HUES64 (cell line): ENCODE results near the gene TSR3.

Experiments used
- H3K27ac ChIP-seq: 2 replicates; pipeline ENCODE4 v1.7.0; 2013; ENCODE audit warnings: low read depth, low read length, inconsistent platforms
- H3K27me3 ChIP-seq: 2 replicates; pipeline ENCODE4 v1.6.1; 2013; ENCODE audit warnings: mild to moderate bottlenecking, low read length; ENCODE audit not compliant: insufficient read depth
- H3K36me3 ChIP-seq: 2 replicates; pipeline ENCODE4 v1.6.1; 2013; ENCODE audit warnings: mild to moderate bottlenecking, low read length; ENCODE audit not compliant: insufficient read depth
- H3K4me1 ChIP-seq: 2 replicates; pipeline ENCODE4 v1.6.1; 2013; ENCODE audit warnings: mild to moderate bottlenecking, low read length, moderate library complexity; ENCODE audit not compliant: insufficient read depth
- H3K4me3 ChIP-seq: 2 replicates; pipeline ENCODE4 v1.5.1; 2013; ENCODE audit warnings: mild to moderate bottlenecking, low read length, moderate library complexity
- H3K9ac ChIP-seq: 2 replicates; pipeline ENCODE4 v1.6.1; 2013; ENCODE audit warnings: mild to moderate bottlenecking, low read depth, low read length
- H3K9me3 ChIP-seq: 2 replicates; pipeline ENCODE4 v1.6.1; 2013; ENCODE audit warnings: low read depth, low read length; ENCODE audit not compliant: insufficient read depth
- WGBS: fragments of 150-250, 120-280 bp; methylation state at CpG from one replicate; pipeline ENCODE4 v1.1.7; 2013; ENCODE audit warnings: missing lambda C conversion rate; 5-methylcytosine and 5-hydroxymethylcytosine counted together

TSR3 gene

DNA sequence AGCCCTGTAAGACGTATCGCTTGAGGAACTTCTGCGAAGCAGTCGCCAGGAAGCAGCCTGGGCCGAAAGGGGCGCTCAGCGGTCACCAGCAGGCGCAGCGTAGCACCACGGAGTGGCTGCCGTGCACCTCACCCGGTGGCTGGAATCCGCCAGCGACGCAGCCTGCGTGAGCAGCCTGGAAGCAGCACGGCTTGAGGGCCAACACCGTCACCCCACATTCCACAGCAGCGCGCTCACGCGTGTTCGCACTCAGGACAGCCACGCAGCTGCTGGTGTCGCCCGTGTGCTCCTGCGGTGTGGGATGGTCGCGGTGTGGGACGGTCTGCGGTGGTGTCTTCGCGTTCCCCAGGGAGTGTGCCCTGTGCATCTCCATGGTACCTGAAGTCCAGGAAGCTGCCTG lies 32.6 kb downstream of the TSR3 start:
- Histone ChIP-seq H3K27ac (no peak overlapping the region), H3K9me3 (no peaks in the 10 kb centered on the region), H3K36me3 (peaks cover 95% of the 10 kb centered on the region), H3K4me3 (no peak overlapping the region), H3K27me3 (no peaks in the 10 kb centered on the region), H3K4me1 (no peaks in the 10 kb centered on the region), H3K9ac (no peak overlapping the region)
- 94% methylated on average over 33 of the region's 33 CpGs for WGBS

DNA sequence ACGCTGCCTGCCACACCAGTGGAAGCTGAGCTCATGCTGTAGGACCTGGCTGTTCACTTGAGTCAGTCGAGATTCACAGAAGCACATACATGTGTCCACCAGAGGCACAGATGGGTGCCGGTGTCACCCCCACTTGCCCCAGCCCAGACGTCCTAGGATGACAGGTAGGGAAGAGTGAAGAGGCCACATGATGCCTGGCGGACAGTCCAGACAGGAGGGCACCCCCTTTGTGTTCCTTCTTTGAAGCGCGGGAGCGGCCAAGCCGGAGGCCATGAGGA lies 33.5 kb downstream of the TSR3 start:
- Histone ChIP-seq H3K9ac (no peak overlapping the region), H3K4me3 (no peak overlapping the region), H3K27ac (no peak overlapping the region), H3K9me3 (no peaks in the 10 kb centered on the region), H3K27me3 (no peaks in the 10 kb centered on the region), H3K4me1 (no peaks in the 10 kb centered on the region), H3K36me3 (peaks cover 93% of the 10 kb centered on the region)
- WGBS = 86% methylated on average over 9 of the region's 9 CpGs

GRCh38 chr16:1317479-1318267 lies 34.0 kb downstream of the TSR3 start:
- H3K36me3 ChIP-seq = peaks cover 96% of the 10 kb centered on the region
- H3K4me3 ChIP-seq = no peak overlapping the region
- no peaks in the 10 kb centered on the region for H3K9me3 ChIP-seq
- no peak overlapping the region for H3K27ac ChIP-seq
- H3K9ac ChIP-seq = no peak overlapping the region
- H3K4me1 ChIP-seq = no peaks in the 10 kb centered on the region
- H3K27me3 ChIP-seq = no peaks in the 10 kb centered on the region
- WGBS = 97% methylated on average over 32 of the region's 32 CpGs

DNA sequence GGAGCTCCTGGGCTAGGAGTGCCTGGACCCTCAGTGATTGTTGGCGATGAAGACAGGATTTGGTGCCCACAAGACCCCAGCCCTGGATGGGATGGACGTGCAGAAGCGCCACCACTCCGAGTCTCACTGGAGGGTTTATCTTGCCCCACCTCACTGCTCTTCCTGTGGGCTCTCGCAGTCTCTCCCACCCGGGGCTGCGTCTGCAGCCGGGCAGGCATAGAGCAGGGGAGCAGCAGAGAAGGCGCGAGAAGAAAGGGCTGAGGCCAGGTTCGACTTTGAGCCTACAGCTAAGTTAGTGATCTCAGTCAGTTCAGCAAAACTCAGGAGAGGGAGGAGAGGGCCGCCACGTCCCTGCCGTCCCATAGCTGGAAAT lies 35.7 kb downstream of the TSR3 start:
- 96% methylated on average over 14 of the region's 14 CpGs for WGBS
- Histone ChIP-seq H3K36me3 (peaks cover 87% of the 10 kb centered on the region), H3K27me3 (no peaks in the 10 kb centered on the region), H3K4me1 (no peaks in the 10 kb centered on the region), H3K9me3 (no peaks in the 10 kb centered on the region), H3K4me3 (no peak overlapping the region), H3K9ac (no peak overlapping the region), H3K27ac (no peak overlapping the region)

DNA sequence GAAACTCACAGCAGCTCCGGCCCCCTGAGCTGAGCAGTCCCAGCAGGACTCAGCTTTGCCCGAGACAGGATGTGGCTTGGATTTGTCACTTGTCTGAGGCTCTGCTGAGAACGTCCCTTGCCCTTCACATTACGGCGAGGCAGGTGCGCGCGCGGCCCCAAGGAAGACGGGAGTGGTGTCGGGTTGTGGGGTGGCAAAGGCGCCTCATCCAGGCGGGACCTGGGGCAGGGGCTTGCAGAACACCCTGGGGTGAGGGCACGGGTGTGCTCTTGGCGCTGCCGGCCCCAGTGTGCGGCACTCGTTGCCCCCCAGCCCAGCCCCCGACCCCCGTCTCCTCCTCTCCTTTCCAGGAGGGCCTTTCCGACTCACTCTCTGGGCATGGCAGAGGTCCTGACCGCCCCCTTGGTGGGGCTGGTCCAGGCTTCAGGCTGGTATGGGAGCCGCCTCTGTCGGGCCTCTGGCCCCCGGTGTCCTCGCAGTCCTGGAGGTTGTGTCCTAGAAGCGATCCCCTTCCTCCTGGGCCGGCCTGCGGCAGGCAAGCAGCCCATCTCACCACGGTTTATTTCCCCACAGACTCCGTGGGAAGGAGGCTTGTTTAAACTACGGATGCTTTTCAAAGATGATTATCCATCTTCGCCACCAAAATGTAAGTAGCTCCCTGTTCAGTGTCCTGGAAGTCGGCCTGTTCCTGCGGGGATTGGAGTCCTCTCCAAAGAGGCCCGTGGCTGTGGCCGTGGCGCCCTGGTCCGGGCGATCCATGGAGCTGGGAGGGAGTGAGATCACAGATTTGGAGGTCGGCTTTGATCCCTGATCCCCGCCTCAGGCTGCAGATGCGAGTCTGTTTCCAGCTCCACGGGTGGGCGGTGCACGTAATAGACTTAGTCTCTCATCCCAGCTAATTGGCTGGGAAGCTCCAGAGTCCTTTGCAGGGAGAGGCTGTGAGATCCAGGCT lies 36.3 kb downstream of the TSR3 start:
- no peaks in the 10 kb centered on the region for H3K27me3 ChIP-seq
- H3K4me3 ChIP-seq = no peak overlapping the region
- H3K36me3 ChIP-seq = peaks cover 81% of the 10 kb centered on the region
- H3K27ac ChIP-seq = no peak overlapping the region
- H3K9me3 ChIP-seq = no peaks in the 10 kb centered on the region
- no peaks in the 10 kb centered on the region for H3K4me1 ChIP-seq
- 89% methylated on average over 46 of the region's 46 CpGs for WGBS
- no peak overlapping the region for H3K9ac ChIP-seq

DNA sequence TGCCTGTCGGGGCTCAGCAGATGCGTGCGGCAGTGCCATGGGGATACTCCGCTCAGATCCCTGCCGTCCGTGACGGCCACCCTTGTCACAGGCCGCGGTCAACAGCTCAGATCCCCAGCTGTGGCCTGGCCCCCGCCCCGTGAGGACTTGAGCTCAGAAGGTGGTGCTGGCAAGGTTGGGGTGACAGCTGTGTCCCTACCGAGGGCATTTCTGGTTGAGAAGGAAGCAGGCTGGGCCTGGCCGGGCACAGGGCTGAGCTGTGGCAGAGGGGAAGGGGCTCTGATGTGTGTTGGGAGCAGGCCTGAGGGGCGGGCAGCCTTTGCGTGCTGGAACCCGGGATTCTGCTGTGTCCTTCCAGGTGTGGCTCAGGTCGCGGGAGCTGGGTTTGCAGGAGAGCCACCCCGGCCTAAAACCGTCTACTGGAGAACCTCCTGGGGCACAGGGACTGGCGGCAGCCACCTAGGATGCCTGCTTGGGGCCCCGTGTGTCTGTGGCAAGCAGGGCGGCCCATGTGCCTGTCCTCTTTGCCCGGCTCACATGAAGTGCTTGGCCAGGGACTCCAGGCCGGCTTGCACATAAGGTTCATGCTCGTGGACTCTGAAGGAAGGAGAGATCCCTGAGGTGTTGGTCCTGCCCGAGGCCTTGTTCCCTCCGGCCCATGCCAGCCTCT lies 37.1 kb downstream of the TSR3 start:
- WGBS = 96% methylated on average over 28 of the region's 28 CpGs
- no peak overlapping the region for H3K4me3 ChIP-seq
- no peak overlapping the region for H3K9ac ChIP-seq
- H3K27me3 ChIP-seq = no peaks in the 10 kb centered on the region
- H3K9me3 ChIP-seq = no peaks in the 10 kb centered on the region
- no peak overlapping the region for H3K27ac ChIP-seq
- H3K36me3 ChIP-seq = peaks cover 72% of the 10 kb centered on the region
- H3K4me1 ChIP-seq = no peaks in the 10 kb centered on the region

DNA sequence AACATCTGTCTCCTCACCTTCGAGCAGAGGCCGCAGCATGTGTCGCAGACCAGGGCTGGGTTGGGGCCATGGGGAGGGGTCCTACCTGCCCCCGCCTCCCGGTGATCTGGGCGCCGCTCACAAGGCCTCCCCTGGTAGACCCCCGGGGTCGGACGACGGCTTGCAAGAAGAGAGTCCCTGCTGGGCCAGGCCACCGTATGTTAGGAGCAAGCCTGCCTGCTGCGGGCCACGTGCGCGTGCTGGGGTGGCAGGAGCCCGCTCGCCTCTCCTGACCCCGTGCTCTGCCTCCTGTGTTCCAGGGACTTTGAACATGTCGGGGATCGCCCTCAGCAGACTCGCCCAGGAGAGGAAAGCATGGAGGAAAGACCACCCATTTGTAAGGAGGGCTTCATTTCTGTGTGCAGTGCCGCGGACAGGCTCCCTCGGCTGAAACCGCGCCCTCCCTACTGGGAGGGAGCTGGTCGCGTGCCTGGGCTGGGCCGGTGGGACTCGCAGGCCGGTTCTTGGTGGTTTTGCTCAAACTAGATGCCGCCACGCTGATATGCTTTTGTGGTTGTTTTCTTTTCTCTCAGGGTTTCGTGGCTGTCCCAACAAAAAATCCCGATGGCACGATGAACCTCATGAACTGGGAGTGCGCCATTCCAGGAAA lies 37.8 kb downstream of the TSR3 start:
- Histone ChIP-seq H3K27ac (no peak overlapping the region), H3K9ac (no peak overlapping the region), H3K4me1 (no peaks in the 10 kb centered on the region), H3K4me3 (no peak overlapping the region), H3K27me3 (no peaks in the 10 kb centered on the region), H3K36me3 (peaks cover 66% of the 10 kb centered on the region), H3K9me3 (no peaks in the 10 kb centered on the region)
- 93% methylated on average over 38 of the region's 38 CpGs for WGBS

DNA sequence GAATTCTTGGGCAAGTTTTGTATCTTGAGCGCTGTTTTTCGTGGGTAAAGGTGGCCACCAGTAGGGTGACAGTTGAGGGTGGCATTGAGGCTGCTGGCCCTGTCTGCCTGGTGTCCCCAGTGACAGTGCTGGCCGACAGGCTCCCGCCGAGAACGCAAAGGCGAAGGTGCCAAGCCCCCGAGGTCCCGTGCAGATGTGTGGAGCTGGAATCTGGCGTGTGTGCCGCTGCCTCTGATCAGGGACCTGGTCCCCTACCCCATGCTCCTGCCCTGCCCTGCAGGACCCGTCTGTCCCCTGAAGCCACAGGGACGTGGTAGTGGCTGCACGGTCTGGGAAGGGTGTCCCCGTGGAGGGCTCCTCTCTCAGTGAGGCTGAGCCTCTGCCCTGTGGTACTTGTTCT lies 38.8 kb downstream of the TSR3 start:
- H3K9ac ChIP-seq = no peak overlapping the region

DNA sequence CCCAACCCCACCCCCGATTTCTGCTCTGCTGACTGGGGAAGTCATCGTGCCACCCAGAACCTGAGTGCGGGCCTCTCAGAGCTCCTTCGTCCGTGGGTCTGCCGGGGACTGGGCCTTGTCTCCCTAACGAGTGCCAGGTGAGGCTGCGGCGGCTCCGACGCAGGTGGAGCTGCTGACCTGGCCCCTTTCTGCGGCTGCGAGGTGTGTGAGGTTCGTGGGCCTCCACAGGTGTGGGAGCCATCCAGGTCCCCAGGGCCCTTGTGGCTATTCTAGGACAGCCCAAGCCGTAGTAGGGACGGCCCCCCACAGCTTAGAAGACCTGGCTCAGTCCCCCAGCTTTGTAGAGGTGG lies 39.2 kb downstream of the TSR3 start:
- Histone ChIP-seq H3K9ac (no peak overlapping the region), H3K36me3 (peaks cover 52% of the 10 kb centered on the region), H3K27me3 (no peaks in the 10 kb centered on the region), H3K4me3 (no peak overlapping the region), H3K27ac (no peak overlapping the region), H3K9me3 (no peaks in the 10 kb centered on the region), H3K4me1 (no peaks in the 10 kb centered on the region)
- WGBS = 96% methylated on average over 16 of the region's 16 CpGs

More for the DNA sequence above, 38.8 kb downstream of the TSR3 start:
- no peaks in the 10 kb centered on the region for H3K27me3 ChIP-seq
- no peak overlapping the region for H3K27ac ChIP-seq
- no peaks in the 10 kb centered on the region for H3K4me1 ChIP-seq
- no peaks in the 10 kb centered on the region for H3K9me3 ChIP-seq
- peaks cover 56% of the 10 kb centered on the region for H3K36me3 ChIP-seq
- 95% methylated on average over 15 of the region's 15 CpGs for WGBS
- H3K4me3 ChIP-seq = no peak overlapping the region

- Histone ChIP-seq H3K36me3 (peaks cover 46% of the 10 kb centered on the region), H3K9ac (peak overlapping the region; percentile 100), H3K9me3 (no peaks in the 10 kb centered on the region), H3K4me1 (no peaks in the 10 kb centered on the region), H3K4me3 (peak overlapping the region; percentile 94), H3K27me3 (no peaks in the 10 kb centered on the region), H3K27ac (no peak overlapping the region)
- whole genome bisulfite sequencing = 87% methylated on average over 35 of the region's 35 CpGs
Observed at GRCh38 chr16:1311738-1312466, 39.8 kb downstream of the TSR3 start.
